HG03103 (cell line): ENCODE data around the gene NT5M.
"Not testable (repeated sequence)": the region's sequence is repeated elsewhere in the genome, so short reads cannot be mapped to it uniquely, and the experiment has no call there.

ENCODE experiments used
- ATAC-seq: cut with Tn5 transposase; IDR thresholded peaks from one replicate; pipeline ENCODE4 v1.9.1; 2021; ENCODE audit warnings: low read depth; ENCODE audit not compliant: unreplicated experiment

The NT5M gene

GRCh38 chr17:17300624-17301568 lies 2.3 kb upstream of the NT5M start:
- no peak for ATAC-seq

GRCh38 chr17:17301659-17302058 lies 1.5 kb upstream of the NT5M start:
- not testable (repeated sequence) for ATAC-seq

GRCh38 chr17:17303847-17304490 lies 796 bp downstream of the NT5M start:
- ATAC-seq, result no peak

- no peak for ATAC-seq
Measured at GRCh38 chr17:17304521-17304985, 1.4 kb downstream of the NT5M start.

- ATAC-seq, result peak; percentile 64
Measured at GRCh38 chr17:17305281-17305801, 2.2 kb downstream of the NT5M start.

- no peak for ATAC-seq
Measured at GRCh38 chr17:17309356-17309755, 6.2 kb downstream of the NT5M start.

- ATAC-seq, result no peak
Measured at GRCh38 chr17:17313350-17313991, 10.3 kb downstream of the NT5M start.

- ATAC-seq, result no peak
Measured at GRCh38 chr17:17314501-17315071, 11.4 kb downstream of the NT5M start.

- ATAC-seq, result no peak
Measured at GRCh38 chr17:17315142-17315821, 12.1 kb downstream of the NT5M start.

- no peak for ATAC-seq
Measured at GRCh38 chr17:17320188-17320910, 17.2 kb downstream of the NT5M start.

GRCh38 chr17:17320911-17321220 lies 17.7 kb downstream of the NT5M start:
- ATAC-seq, result no peak

- no peak for ATAC-seq
Measured at GRCh38 chr17:17321356-17322025, 18.3 kb downstream of the NT5M start.

GRCh38 chr17:17322516-17323510 lies 19.6 kb downstream of the NT5M start:
- no peak for ATAC-seq

- no peak for ATAC-seq
Measured at GRCh38 chr17:17324616-17325015, 21.4 kb downstream of the NT5M start.

GRCh38 chr17:17325228-17325627 lies 22.1 kb downstream of the NT5M start:
- ATAC-seq, result no peak

GRCh38 chr17:17325816-17326215 lies 22.6 kb downstream of the NT5M start:
- no peak for ATAC-seq

GRCh38 chr17:17326275-17326875 lies 23.2 kb downstream of the NT5M start:
- ATAC-seq, result no peak
